IMR-90 (cell line): ENCODE results near the gene ADGRA3.

ENCODE experiments used
- CTCF ChIP-seq: conservative IDR thresholded peaks from 2 replicates; pipeline ENCODE4 v1.5.1; 2012; ENCODE audit warnings: mild to moderate bottlenecking, low read depth, low read length, improper control_type of control experiment
- MAZ ChIP-seq: IDR thresholded peaks from 2 replicates; pipeline ENCODE4 v1.6.1; 2012; ENCODE audit warnings: low read depth, mild to moderate bottlenecking, low read length, improper control_type of control experiment, moderate library complexity, borderline replicate concordance
- MXI1 ChIP-seq: IDR thresholded peaks from 2 replicates; pipeline ENCODE4 v1.6.1; 2012; ENCODE audit warnings: low read depth, mild to moderate bottlenecking, low read length, moderate library complexity, borderline replicate concordance
- POLR2A ChIP-seq: IDR thresholded peaks from 2 replicates; pipeline ENCODE4 v1.6.1; 2012; ENCODE audit warnings: mild to moderate bottlenecking, low read depth, low read length
- SMC3 ChIP-seq: fragments of 150-350 bp; IDR thresholded peaks from 2 replicates; pipeline ENCODE4 v1.6.1; 2016; ENCODE audit warnings: low read depth, mild to moderate bottlenecking, antibody characterized with exemption, low read length, moderate library complexity
- USF2 ChIP-seq: fragments of 150-350 bp; IDR thresholded peaks from 2 replicates; pipeline ENCODE4 v1.6.1; 2017; ENCODE audit warnings: mild to moderate bottlenecking, antibody characterized with exemption, low read length, low read depth

GRCh38 chr4:22553560-22553959 is 37.7 kb upstream of the ADGRA3 start:
- TF ChIP-seq MXI1 (no peak), POLR2A (no peak), CTCF (no peak), USF2 (no peak), MAZ (no peak), SMC3 (no peak)
